Neural progenitor cell (in vitro differentiated cells): ENCODE results near the gene DDX23. TPM values are rescaled to one million over a fixed set of nuclear protein-coding genes. Genes with fewer than 3 reads are reported as not detected.

Experiments
- DNase-seq: peaks from one replicate; pipeline ENCODE4 v3.0.0-alpha.2; 2016; ENCODE audit warnings: low spot score
- H2AFZ ChIP-seq: fragments of 200-600 bp; sonication (generic); replicated peaks from 2 replicates; pipeline ENCODE4 v1.6.1; 2016; ENCODE audit warnings: antibody characterized with exemption
- H3F3A ChIP-seq: fragments of 200-600 bp; sonication (generic); 2 replicates; pipeline ENCODE4 v1.6.1; 2016; ENCODE audit warnings: antibody characterized with exemption, low read depth
- H3K27ac ChIP-seq: fragments of 200-600 bp; sonication (generic); 2 replicates; pipeline ENCODE4 v1.5.1; 2016; ENCODE audit warnings: mild to moderate bottlenecking
- H3K27me3 ChIP-seq: fragments of 200-600 bp; sonication (generic); 2 replicates; pipeline ENCODE4 v1.6.1; 2016; ENCODE audit warnings: mild to moderate bottlenecking, moderate library complexity
- H3K36me3 ChIP-seq: fragments of 200-600 bp; sonication (generic); 2 replicates; pipeline ENCODE4 v1.5.1; 2016
- H3K4me1 ChIP-seq: fragments of 200-600 bp; sonication (generic); 2 replicates; pipeline ENCODE4 v1.6.1; 2016; ENCODE audit warnings: mixed run types
- H3K4me2 ChIP-seq: fragments of 200-600 bp; sonication (generic); 2 replicates; pipeline ENCODE4 v1.6.1; 2016
- H3K4me3 ChIP-seq: fragments of 200-600 bp; sonication (generic); 2 replicates; pipeline ENCODE4 v1.5.1; 2016
- H3K79me2 ChIP-seq: fragments of 200-600 bp; sonication (generic); 2 replicates; pipeline ENCODE4 v1.6.1; 2016; ENCODE audit warnings: low read depth
- H3K9ac ChIP-seq: fragments of 200-600 bp; sonication (generic); 2 replicates; pipeline ENCODE4 v1.6.1; 2016
- H3K9me3 ChIP-seq: fragments of 200-600 bp; sonication (generic); 2 replicates; pipeline ENCODE4 v1.5.1; 2016; ENCODE audit warnings: low read depth
- H4K20me1 ChIP-seq: fragments of 200-600 bp; sonication (generic); 2 replicates; pipeline ENCODE4 v1.6.1; 2016; ENCODE audit warnings: low read depth
- H3K27ac Mint-ChIP-seq: 3 replicates; pipeline ENCODE4 v1.8.0; 2021; ENCODE audit warnings: mixed read lengths
- H3K27me3 Mint-ChIP-seq: 2 replicates; pipeline ENCODE4 v1.8.0; 2022; ENCODE audit warnings: low read depth, mild to moderate bottlenecking, inconsistent platforms, moderate library complexity, mixed read lengths; ENCODE audit not compliant: insufficient read depth
- H3K36me3 Mint-ChIP-seq: 3 replicates; pipeline ENCODE4 v1.8.0; 2021; ENCODE audit warnings: mixed read lengths
- H3K4me1 Mint-ChIP-seq: 3 replicates; pipeline ENCODE4 v1.8.0; 2021; ENCODE audit warnings: mixed read lengths
- H3K4me3 Mint-ChIP-seq: 3 replicates; pipeline ENCODE4 v1.8.0; 2021; ENCODE audit warnings: mild to moderate bottlenecking, moderate library complexity, mixed read lengths
- H3K9me3 Mint-ChIP-seq: 3 replicates; pipeline ENCODE4 v1.8.0; 2020; ENCODE audit warnings: mixed read lengths
- EZH2 ChIP-seq: fragments of 200-600 bp; sonication (generic); IDR thresholded peaks from 2 replicates; pipeline ENCODE4 v1.6.1; 2017; ENCODE audit warnings: antibody characterized with exemption, mild to moderate bottlenecking, moderate library complexity
- EZH2phosphoT487 ChIP-seq: fragments of 200-600 bp; sonication (generic); IDR thresholded peaks from 2 replicates; pipeline ENCODE4 v1.6.1; 2017; ENCODE audit warnings: antibody characterized with exemption
- total RNA-seq: library from RNA; depleted of rRNA; stranded (reverse); fragments of >200 nt; gene quantifications from 2 replicates; pipeline ENCODE4 v1.2.3, GENCODE V29; 2015; ENCODE audit warnings: low replicate concordance
- TF ChIP-seq, protein P1 (sequence below): fragments of 200-600 bp; sonication (generic); IDR thresholded peaks from 2 replicates; pipeline ENCODE4 v1.5.1; 2017; ENCODE audit warnings: antibody characterized with exemption, mild to moderate bottlenecking

DDX23 gene
- total RNA-seq, 1 donor from 2014 or later, result 109 TPM

DNA sequence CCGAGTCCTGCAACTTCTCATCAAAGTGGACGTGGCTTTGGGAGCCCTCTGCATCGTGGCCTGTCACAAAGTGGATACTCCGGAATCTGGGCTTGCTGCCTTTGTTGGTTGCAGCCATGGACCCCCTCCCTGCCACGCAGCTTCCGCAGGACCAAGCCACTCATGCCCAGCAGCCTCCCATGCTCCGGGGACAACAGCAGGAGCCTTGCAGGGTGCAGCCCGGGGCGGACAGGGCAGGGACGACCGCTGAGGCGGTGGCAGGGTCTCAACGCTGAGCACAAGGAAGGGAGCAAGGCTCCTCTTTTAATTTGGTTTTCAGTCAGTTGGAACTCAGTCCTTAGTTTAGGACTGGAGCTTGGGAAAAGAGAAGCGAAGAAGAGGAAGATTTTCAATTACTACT is 51.0 kb downstream of the DDX23 start:
- no peak overlapping the region for H3K4me2 ChIP-seq
- H3K4me3 Mint-ChIP-seq, result no peak overlapping the region

DNA sequence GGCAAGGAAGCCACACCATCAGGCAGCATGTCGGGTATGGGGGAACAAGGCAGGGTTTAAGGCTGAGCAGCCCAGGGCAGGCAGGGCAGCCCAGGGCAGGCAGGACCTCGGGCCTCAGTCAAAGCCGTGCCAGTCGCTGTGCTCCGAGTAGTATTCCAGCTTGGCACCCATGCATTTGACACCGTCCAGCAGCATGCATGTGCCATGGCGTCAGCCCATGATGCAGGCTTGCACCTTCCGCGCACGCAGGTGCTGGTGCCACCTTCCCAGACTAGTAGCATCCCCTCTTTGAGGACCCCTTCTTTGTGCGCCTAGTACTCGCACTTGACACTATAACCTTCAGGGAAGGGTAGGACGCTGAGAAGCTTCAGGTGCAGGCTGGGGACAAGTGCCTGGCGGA is 51.5 kb downstream of the DDX23 start:
- H3K36me3 ChIP-seq, result no peaks in the 10 kb centered on the region
- H3K4me3 ChIP-seq, result no peak overlapping the region
- H3K9me3 ChIP-seq, result no peaks in the 10 kb centered on the region
- Mint-ChIP-seq H3K27ac (no peak overlapping the region), H3K36me3 (no peaks in the 10 kb centered on the region), H3K4me1 (peaks cover 13% of the 10 kb centered on the region), H3K4me3 (no peak overlapping the region), H3K27me3 (peaks cover 2% of the 10 kb centered on the region), H3K9me3 (no peaks in the 10 kb centered on the region)
- no peak for DNase-seq
- no peaks in the 10 kb centered on the region for H3F3A ChIP-seq
- TF ChIP-seq, protein P1, sequence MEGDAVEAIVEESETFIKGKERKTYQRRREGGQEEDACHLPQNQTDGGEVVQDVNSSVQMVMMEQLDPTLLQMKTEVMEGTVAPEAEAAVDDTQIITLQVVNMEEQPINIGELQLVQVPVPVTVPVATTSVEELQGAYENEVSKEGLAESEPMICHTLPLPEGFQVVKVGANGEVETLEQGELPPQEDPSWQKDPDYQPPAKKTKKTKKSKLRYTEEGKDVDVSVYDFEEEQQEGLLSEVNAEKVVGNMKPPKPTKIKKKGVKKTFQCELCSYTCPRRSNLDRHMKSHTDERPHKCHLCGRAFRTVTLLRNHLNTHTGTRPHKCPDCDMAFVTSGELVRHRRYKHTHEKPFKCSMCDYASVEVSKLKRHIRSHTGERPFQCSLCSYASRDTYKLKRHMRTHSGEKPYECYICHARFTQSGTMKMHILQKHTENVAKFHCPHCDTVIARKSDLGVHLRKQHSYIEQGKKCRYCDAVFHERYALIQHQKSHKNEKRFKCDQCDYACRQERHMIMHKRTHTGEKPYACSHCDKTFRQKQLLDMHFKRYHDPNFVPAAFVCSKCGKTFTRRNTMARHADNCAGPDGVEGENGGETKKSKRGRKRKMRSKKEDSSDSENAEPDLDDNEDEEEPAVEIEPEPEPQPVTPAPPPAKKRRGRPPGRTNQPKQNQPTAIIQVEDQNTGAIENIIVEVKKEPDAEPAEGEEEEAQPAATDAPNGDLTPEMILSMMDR, result no peak
- TF ChIP-seq EZH2phosphoT487, result no peak
- H2AFZ ChIP-seq, result no peak overlapping the region
- no peak overlapping the region for H3K9ac ChIP-seq
- H3K27ac ChIP-seq, result no peak overlapping the region
- H4K20me1 ChIP-seq, result no peaks in the 10 kb centered on the region
- H3K79me2 ChIP-seq, result no peaks in the 10 kb centered on the region
- H3K4me1 ChIP-seq, result no peaks in the 10 kb centered on the region
- H3K27me3 ChIP-seq, result no peaks in the 10 kb centered on the region
- H3K4me2 ChIP-seq, result no peak overlapping the region

More for the DNA sequence above, 51.0 kb downstream of the DDX23 start:
- Mint-ChIP-seq H3K9me3 (no peaks in the 10 kb centered on the region), H3K4me1 (peaks cover 9% of the 10 kb centered on the region), H3K27ac (peak overlapping the region; percentile 42), H3K27me3 (peaks cover 2% of the 10 kb centered on the region), H3K36me3 (no peaks in the 10 kb centered on the region)
- Histone ChIP-seq H3K9ac (no peak overlapping the region), H2AFZ (no peak overlapping the region), H3K9me3 (no peaks in the 10 kb centered on the region), H3F3A (no peaks in the 10 kb centered on the region), H3K36me3 (no peaks in the 10 kb centered on the region), H3K27me3 (no peaks in the 10 kb centered on the region), H3K4me1 (no peaks in the 10 kb centered on the region), H3K79me2 (no peaks in the 10 kb centered on the region), H3K27ac (no peak overlapping the region), H4K20me1 (no peaks in the 10 kb centered on the region), H3K4me3 (no peak overlapping the region)
- TF ChIP-seq, protein P1, result no peak
- TF ChIP-seq EZH2, result no peak
- no peak for TF ChIP-seq EZH2phosphoT487
- no peak for DNase-seq

DNA sequence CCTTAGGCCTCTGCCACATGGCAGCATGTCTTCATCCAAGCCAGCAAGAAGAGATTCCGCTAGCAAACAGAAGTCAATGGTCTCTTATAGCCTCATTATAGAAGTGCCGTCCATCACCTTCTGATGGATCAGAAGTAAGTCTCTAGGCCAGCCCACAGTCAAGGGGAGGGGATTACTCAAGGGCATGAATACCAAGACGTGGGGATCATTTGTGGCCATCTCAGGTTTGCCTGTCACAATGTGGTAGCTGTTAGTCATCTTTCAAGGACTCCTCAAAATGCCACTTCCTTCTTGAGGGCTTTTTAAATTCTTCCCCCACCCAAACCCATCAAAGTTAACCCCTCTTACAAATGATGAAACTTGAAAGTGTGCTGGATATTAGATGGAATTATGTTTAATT is 55.0 kb downstream of the DDX23 start:
- Histone ChIP-seq H3K79me2 (no peaks in the 10 kb centered on the region), H3K27me3 (no peaks in the 10 kb centered on the region), H3K36me3 (no peaks in the 10 kb centered on the region), H3K27ac (no peak overlapping the region), H3F3A (no peaks in the 10 kb centered on the region), H3K9me3 (no peaks in the 10 kb centered on the region), H2AFZ (no peak overlapping the region), H3K4me1 (no peaks in the 10 kb centered on the region), H3K4me2 (no peak overlapping the region), H3K4me3 (no peak overlapping the region), H3K9ac (no peak overlapping the region), H4K20me1 (no peaks in the 10 kb centered on the region)
- H3K27me3 Mint-ChIP-seq, result peaks cover 8% of the 10 kb centered on the region
- no peak overlapping the region for H3K27ac Mint-ChIP-seq
- TF ChIP-seq EZH2phosphoT487 (no peak), EZH2 (no peak)
- TF ChIP-seq, protein P1, result no peak
- DNase-seq, result no peak
- H3K4me3 Mint-ChIP-seq, result no peak overlapping the region
- no peaks in the 10 kb centered on the region for H3K36me3 Mint-ChIP-seq
- peaks cover 21% of the 10 kb centered on the region for H3K4me1 Mint-ChIP-seq
- no peaks in the 10 kb centered on the region for H3K9me3 Mint-ChIP-seq
